Caco-2 (cell line): Measurements from ENCODE around the gene TSPAN14. TPM values are rescaled to one million over a fixed set of nuclear protein-coding genes. Genes with fewer than 3 reads are reported as not detected.

ENCODE experiments used
- BruUV-seq: library from RNA; stranded (reverse); fragments of 400-500 nt; replicated peaks from 2 replicates; lab custom pipeline; 2021; lab: Mats Ljungman, UMichigan
- CTCF ChIA-PET: fragments of 300-600 bp; sonication (Branson Sonifier 250); formaldehyde crosslinking; loops from one replicate; lab custom pipeline; 2022; ENCODE audit warnings: antibody characterized with exemption; lab: Charles Lee
- POLR2A ChIA-PET: fragments of 300-600 bp; sonication (Branson Sonifier 250); formaldehyde crosslinking; loops from one replicate; lab custom pipeline; 2022; ENCODE audit warnings: antibody characterized with exemption; lab: Charles Lee
- DNase-seq, 2 experiments: peaks; one replicate each; pipeline versions ENCODE4 v3.0.0 to v3.0.0-alpha.2; 2020 to 2022
- H3K27me3 ChIP-seq: replicated peaks from 2 replicates; pipeline ENCODE4 v1.6.0; 2011; ENCODE audit warnings: low read length; ENCODE audit not compliant: control insufficient read depth, insufficient read depth
- H3K36me3 ChIP-seq: 2 replicates; pipeline ENCODE4 v1.5.1; 2011; ENCODE audit warnings: low read length; ENCODE audit not compliant: control insufficient read depth, insufficient read depth
- H3K4me1 ChIP-seq: fragments of 250-450 bp; sonication (Bioruptor Pico); 2 replicates; pipeline ENCODE4 v1.5.1; 2020; ENCODE audit warnings: mild to moderate bottlenecking
- H3K4me3 ChIP-seq: 2 replicates; pipeline ENCODE4 v1.5.1; 2011; ENCODE audit warnings: low read depth, mild to moderate bottlenecking, control low read depth, low read length
- H3K9me3 ChIP-seq: fragments of 250-450 bp; sonication (Bioruptor Pico); 2 replicates; pipeline ENCODE4 v1.5.1; 2020; ENCODE audit warnings: mild to moderate bottlenecking, moderate library complexity
- H3K27ac Mint-ChIP-seq: one replicate; pipeline ENCODE4 v1.8.0; 2022; ENCODE audit warnings: mixed read lengths; ENCODE audit not compliant: unreplicated experiment
- H3K27me3 Mint-ChIP-seq: one replicate; pipeline ENCODE4 v1.8.0; 2022; ENCODE audit warnings: mixed read lengths; ENCODE audit not compliant: insufficient read depth, unreplicated experiment
- H3K36me3 Mint-ChIP-seq: one replicate; pipeline ENCODE4 v1.8.0; 2022; ENCODE audit warnings: mild to moderate bottlenecking, mixed read lengths; ENCODE audit not compliant: insufficient read depth, unreplicated experiment
- H3K4me1 Mint-ChIP-seq: one replicate; pipeline ENCODE4 v1.8.0; 2022; ENCODE audit warnings: low read depth, mixed read lengths; ENCODE audit not compliant: unreplicated experiment
- H3K4me3 Mint-ChIP-seq: one replicate; pipeline ENCODE4 v1.8.0; 2022; ENCODE audit warnings: mild to moderate bottlenecking, moderate library complexity, mixed read lengths; ENCODE audit not compliant: unreplicated experiment
- H3K9me3 Mint-ChIP-seq: one replicate; pipeline ENCODE4 v1.8.0; 2022; ENCODE audit warnings: mixed read lengths; ENCODE audit not compliant: unreplicated experiment
- CTCF ChIP-seq, 2 experiments: fragments of 200-600 bp in 1 of 2; IDR thresholded peaks; 1 replicate in 1 of 2; 2 replicates in 1 of 2; pipeline versions ENCODE4 v1.5.1 to v1.8.0; 2011 to 2022; ENCODE audit warnings: antibody characterized with exemption in 1 of 2, control low read depth in 1 of 2, inconsistent platforms in 1 of 2, low read depth in 1 of 2, low read length in 1 of 2, mild to moderate bottlenecking in 1 of 2, moderate library complexity in 1 of 2; ENCODE audit not compliant: insufficient read depth in 1 of 2, severe bottlenecking in 1 of 2, unreplicated experiment in 1 of 2
- intact Hi-C: fragments of 100-400 bp; cut with micrococcal nuclease; formaldehyde crosslinking; loops from one replicate; pipeline ENCODE4 v1.10.0; 2022; ENCODE audit not compliant: unreplicated experiment
- total RNA-seq: library from RNA; stranded (reverse); gene quantifications from 2 replicates; pipeline ENCODE4 v1.2.3, GENCODE V29; 2022

The TSPAN14 gene
- total RNA-seq, 1 experiment from 2014 or later, result 140 TPM

DNA sequence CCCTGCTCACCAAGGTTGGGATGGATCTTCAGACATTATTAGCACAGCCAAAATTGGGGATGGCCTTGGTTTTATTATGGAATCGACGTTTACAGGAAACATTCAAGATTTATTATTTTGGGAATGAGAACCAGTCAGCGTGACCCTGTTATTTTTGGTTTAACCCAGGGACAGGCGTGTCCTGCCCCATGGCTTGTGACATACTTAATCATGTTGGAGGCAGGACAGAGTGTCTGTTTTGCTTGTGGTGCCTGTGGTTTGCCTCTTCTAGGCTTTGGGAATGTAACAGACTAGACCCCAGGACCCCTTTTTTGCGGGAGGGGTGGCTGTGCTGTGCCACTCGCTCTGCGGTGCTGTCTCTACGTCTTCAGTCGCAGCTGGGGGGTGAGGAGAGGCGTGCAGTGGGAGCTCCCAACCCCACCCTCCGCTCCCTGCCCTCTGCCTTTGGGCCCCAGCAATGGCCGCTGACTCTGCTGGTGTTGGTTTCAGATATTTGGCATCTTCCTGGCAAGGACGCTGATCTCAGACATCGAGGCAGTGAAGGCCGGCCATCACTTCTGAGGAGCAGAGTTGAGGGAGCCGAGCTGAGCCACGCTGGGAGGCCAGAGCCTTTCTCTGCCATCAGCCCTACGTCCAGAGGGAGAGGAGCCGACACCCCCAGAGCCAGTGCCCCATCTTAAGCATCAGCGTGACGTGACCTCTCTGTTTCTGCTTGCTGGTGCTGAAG lies 63.5 kb downstream of the TSPAN14 start:
- Histone ChIP-seq H3K4me1 (no peaks in the 10 kb centered on the region), H3K36me3 (peaks cover 15% of the 10 kb centered on the region), H3K4me3 (no peak overlapping the region), H3K9me3 (no peaks in the 10 kb centered on the region), H3K27me3 (no peaks in the 10 kb centered on the region)
- ChIA-PET POLR2A (no interaction called here), CTCF (no interaction called here)
- Mint-ChIP-seq H3K27me3 (no peaks in the 10 kb centered on the region), H3K4me1 (peaks cover 6% of the 10 kb centered on the region), H3K27ac (peak overlapping the region; percentile 54), H3K4me3 (no peak overlapping the region), H3K9me3 (no peaks in the 10 kb centered on the region), H3K36me3 (peaks cover 99% of the 10 kb centered on the region)
- DNase-seq, result no peak
- TF ChIP-seq CTCF (IDR thresholded peaks at IDR 0.05; ENCODE audit: insufficient read depth in 1 of 2, low read depth in 1 of 2, low read length in 1 of 2, severe bottlenecking in 1 of 2, unreplicated experiment in 1 of 2), result no peak
- no TSS peak for BruUV-seq
- intact Hi-C loops, result no loop called here

- Mint-ChIP-seq H3K9me3 (no peaks in the 10 kb centered on the region), H3K27ac (peak overlapping the region; percentile 54), H3K4me3 (no peak overlapping the region), H3K4me1 (peaks cover 6% of the 10 kb centered on the region), H3K36me3 (peaks cover 96% of the 10 kb centered on the region), H3K27me3 (no peaks in the 10 kb centered on the region)
- intact Hi-C loops, result no loop called here
- H3K27me3 ChIP-seq, result no peaks in the 10 kb centered on the region
- H3K4me3 ChIP-seq, result no peak overlapping the region
- ChIA-PET POLR2A (no interaction called here), CTCF (no interaction called here)
- H3K4me1 ChIP-seq, result no peaks in the 10 kb centered on the region
- peaks cover 14% of the 10 kb centered on the region for H3K36me3 ChIP-seq
- no TSS peak for BruUV-seq
- H3K9me3 ChIP-seq, result no peaks in the 10 kb centered on the region
- TF ChIP-seq CTCF (IDR thresholded peaks at IDR 0.05; ENCODE audit: insufficient read depth in 1 of 2, low read depth in 1 of 2, low read length in 1 of 2, severe bottlenecking in 1 of 2, unreplicated experiment in 1 of 2), result no peak
- no peak for DNase-seq
Measured at GRCh38 chr10:80518143-80518806, 64.2 kb downstream of the TSPAN14 start.

DNA sequence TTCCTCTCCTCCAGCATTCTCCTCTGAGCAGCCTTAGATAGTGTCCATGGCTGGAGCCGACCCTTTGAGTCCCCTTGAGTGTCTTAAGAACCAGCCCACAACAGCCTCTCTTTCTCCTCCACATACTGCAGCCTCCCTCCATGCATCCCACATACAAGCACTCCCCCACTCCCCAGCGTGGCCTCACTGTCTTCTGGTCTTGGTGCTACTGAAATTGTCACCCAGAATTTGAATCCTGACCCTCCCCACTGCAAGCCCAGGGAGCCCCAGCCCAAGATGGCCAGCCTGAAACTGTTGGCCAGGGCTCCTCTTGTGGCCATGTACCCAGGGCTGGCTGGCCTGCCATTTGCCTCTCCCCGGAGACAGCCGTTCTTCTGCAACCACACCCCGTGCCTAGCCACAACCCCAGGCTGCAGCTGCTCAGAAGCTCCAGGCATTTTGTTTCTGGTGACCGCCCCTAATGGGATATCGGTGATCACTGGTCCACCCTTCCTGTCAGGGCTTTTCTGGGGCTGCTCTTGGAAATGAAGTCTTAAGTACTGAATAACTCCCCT lies 64.8 kb downstream of the TSPAN14 start:
- Mint-ChIP-seq H3K36me3 (peaks cover 95% of the 10 kb centered on the region), H3K4me1 (peaks cover 6% of the 10 kb centered on the region), H3K4me3 (no peak overlapping the region), H3K27me3 (no peaks in the 10 kb centered on the region), H3K27ac (peak overlapping the region; percentile 9), H3K9me3 (no peaks in the 10 kb centered on the region)
- BruUV-seq, result no TSS peak
- ChIA-PET CTCF (interaction anchor here (0.9 kb wide), 1 partner anchor 74 kb away, joined by 4 read pairs; no protein-coding TSS in a partner anchor), POLR2A (no interaction called here)
- Histone ChIP-seq H3K27me3 (no peaks in the 10 kb centered on the region), H3K4me1 (no peaks in the 10 kb centered on the region), H3K9me3 (no peaks in the 10 kb centered on the region), H3K36me3 (peaks cover 13% of the 10 kb centered on the region), H3K4me3 (no peak overlapping the region)
- no peak for DNase-seq
- no peak for TF ChIP-seq CTCF (IDR thresholded peaks at IDR 0.05; ENCODE audit: insufficient read depth in 1 of 2, low read depth in 1 of 2, low read length in 1 of 2, severe bottlenecking in 1 of 2, unreplicated experiment in 1 of 2)
- intact Hi-C loops, result no loop called here
